HepG2 (cell line): ENCODE results near the gene MIF. TPM values are rescaled to one million over a fixed set of nuclear protein-coding genes. Genes with fewer than 3 reads are reported as not detected.

Source experiments
- ATAC-seq: fragments of 200-7000 bp; cut with Tn5 transposase; 3 replicates; pipeline ENCODE4 v1.9.1; 2020; ENCODE audit warnings: mild to moderate bottlenecking, moderate library complexity
- BruUV-seq: library from RNA; stranded (reverse); fragments of 400-500 nt; replicated peaks from 2 replicates; lab custom pipeline; 2021; lab: Mats Ljungman, UMichigan
- CTCF ChIA-PET: fragments of 300-600 bp; formaldehyde crosslinking; extraction: SDS; loops from one replicate; lab custom pipeline; 2021; ENCODE audit warnings: low total read pairs, inconsistent platforms, low intra/inter-chr PET ratio; lab: Yijun Ruan, JAX
- POLR2A ChIA-PET: fragments of 350-600 bp; sonication (Branson Sonifier 250); formaldehyde crosslinking; loops from one replicate; lab custom pipeline; 2020; ENCODE audit warnings: antibody characterized with exemption, inconsistent platforms; lab: Yijun Ruan, JAX
- DNase-seq: peaks from one replicate; pipeline ENCODE4 v3.0.0-alpha.2; 2015; ENCODE audit warnings: low spot score
- FAIRE-seq: peaks from 3 replicates; lab custom pipeline; 2011; peaks lifted over from hg19 to GRCh38; lab: Jason Lieb, UNC
- H2AFZ ChIP-seq: one replicate; pipeline ENCODE4 v1.6.1; 2011; ENCODE audit warnings: low read length, inconsistent platforms
- H3K27ac ChIP-seq: fragments of 300-600 bp; 3 replicates; pipeline ENCODE4 v1.8.0; 2011; ENCODE audit warnings: mixed run types, mild to moderate bottlenecking, mixed read lengths, low read length, inconsistent platforms; ENCODE audit not compliant: insufficient read depth; ENCODE audit errors: extremely low read length
- H3K27me3 ChIP-seq, 2 experiments: fragments of 200-600 bp in 1 of 2; 2 replicates in 1 of 2; 3 replicates in 1 of 2; pipeline versions ENCODE4 v1.6.0 to v1.8.0; 2011; ENCODE audit warnings: low read length in 2 of 2, mild to moderate bottlenecking in 2 of 2, moderate library complexity in 2 of 2, inconsistent platforms in 1 of 2; ENCODE audit not compliant: insufficient read depth in 2 of 2, control insufficient read depth in 1 of 2
- H3K36me3 ChIP-seq, 2 experiments: fragments of 200-600 bp in 1 of 2; replicated peaks in 1 of 2; 2 replicates in 1 of 2; 3 replicates in 1 of 2; pipeline versions ENCODE4 v1.5.1 to v1.8.0; 2011; ENCODE audit warnings: low read length in 2 of 2, inconsistent platforms in 1 of 2; ENCODE audit not compliant: insufficient read depth in 2 of 2, control insufficient read depth in 1 of 2
- H3K4me1 ChIP-seq: 2 replicates; pipeline ENCODE4 v1.5.1; 2012; ENCODE audit warnings: low read length, inconsistent platforms; ENCODE audit not compliant: insufficient read depth
- H3K4me2 ChIP-seq: 2 replicates; pipeline ENCODE4 v1.6.0; 2011; ENCODE audit warnings: low read depth, low read length, inconsistent platforms
- H3K4me3 ChIP-seq, 3 experiments: fragments of 200-600 bp in 1 of 3; sonication (generic), shearing (Covaris generic) in 1 of 3; replicated peaks in 1 of 3; 2 replicates each; pipeline ENCODE4 v1.5.1; 2011 to 2016; ENCODE audit warnings: low read length in 3 of 3, inconsistent platforms in 2 of 3, low read depth in 2 of 3, mild to moderate bottlenecking in 2 of 3, control low read depth in 1 of 3, mixed read lengths in 1 of 3; ENCODE audit not compliant: insufficient read depth in 1 of 3
- H3K79me2 ChIP-seq: one replicate; pipeline ENCODE4 v1.6.1; 2011; ENCODE audit warnings: low read length, inconsistent platforms; ENCODE audit not compliant: insufficient read depth
- H3K9ac ChIP-seq: 2 replicates; pipeline ENCODE4 v1.6.0; 2011; ENCODE audit warnings: mild to moderate bottlenecking, low read depth, low read length, inconsistent platforms; ENCODE audit not compliant: insufficient read depth
- H3K9me3 ChIP-seq: 2 replicates; pipeline ENCODE4 v1.5.1; 2012; ENCODE audit warnings: mild to moderate bottlenecking, low read length
- H4K20me1 ChIP-seq: 2 replicates; pipeline ENCODE4 v1.6.0; 2011; ENCODE audit warnings: inconsistent platforms, mild to moderate bottlenecking, low read length, moderate library complexity; ENCODE audit not compliant: insufficient read depth
- KDM6A ChIP-seq: IDR thresholded peaks from 2 replicates; pipeline ENCODE4 v1.6.1; 2016; ENCODE audit warnings: low read depth
- KMT2B ChIP-seq: IDR thresholded peaks from 2 replicates; pipeline ENCODE4 v1.6.1; 2016; ENCODE audit warnings: missing genetic modification reagents, missing compliant biosample characterization
- PRDM10 ChIP-seq: sonication (generic); formaldehyde crosslinking; IDR thresholded peaks from 2 replicates; pipeline ENCODE4 v1.4.0; 2020; ENCODE audit warnings: low read depth, missing genetic modification reagents
- TFE3 ChIP-seq: IDR thresholded peaks from 2 replicates; pipeline ENCODE4 v1.6.1; 2016
- ZFP90 ChIP-seq: sonication (generic); formaldehyde crosslinking; IDR thresholded peaks from 2 replicates; pipeline ENCODE4 v1.8.0; 2022; ENCODE audit warnings: missing genetic modification reagents, mild to moderate bottlenecking, inconsistent platforms, borderline replicate concordance
- ZNF12 ChIP-seq: sonication (generic); formaldehyde crosslinking; IDR thresholded peaks from 2 replicates; pipeline ENCODE4 v1.5.0; 2020; ENCODE audit warnings: missing genetic modification reagents
- ZNF432 ChIP-seq: sonication (generic); formaldehyde crosslinking; IDR thresholded peaks from 2 replicates; pipeline ENCODE4 v1.5.0; 2020; ENCODE audit warnings: missing genetic modification reagents, mild to moderate bottlenecking, borderline replicate concordance
- ZNF468 ChIP-seq: sonication (generic); formaldehyde crosslinking; IDR thresholded peaks from 2 replicates; pipeline ENCODE4 v1.8.0; 2022; ENCODE audit warnings: mild to moderate bottlenecking, moderate library complexity, missing genetic modification reagents
- ZNF704 ChIP-seq: sonication (generic); formaldehyde crosslinking; IDR thresholded peaks from 2 replicates; pipeline ENCODE4 v1.8.1; 2023; ENCODE audit warnings: mild to moderate bottlenecking, inconsistent platforms, moderate library complexity, missing genetic modification reagents, borderline replicate concordance
- ZSCAN20 ChIP-seq: sonication (generic); formaldehyde crosslinking; IDR thresholded peaks from 2 replicates; pipeline ENCODE4 v1.4.0; 2020; ENCODE audit warnings: missing genetic modification reagents, mild to moderate bottlenecking, borderline replicate concordance
- WGBS: methylation state at CpG from one replicate; pipeline ENCODE4 v1.1.6; 2017; ENCODE audit warnings: low lambda C conversion rate; 5-methylcytosine and 5-hydroxymethylcytosine counted together
- in situ Hi-C: cut with HindIII; loops from 2 replicates; pipeline ENCODE4 v1.10.0; 2017; ENCODE audit warnings: low pct_unique_long_range_greater_than_20kb; ENCODE audit not compliant: extremely low pct_ligation_motif_present
- intact Hi-C: fragments of 100-400 bp; cut with micrococcal nuclease; formaldehyde crosslinking; loops from one replicate; pipeline ENCODE4 v1.10.0; 2022; ENCODE audit not compliant: unreplicated experiment
- polyA plus RNA-seq, 8 experiments: library from polyadenylated mRNA; depleted of rRNA in 3 of 8; stranded (reverse) in 7 of 8; unstranded in 1 of 8; fragments of >200 nt; fragmentation: Illumina TruSeq in 4 of 8; extraction: Trizol in 4 of 8; gene quantifications; 2 replicates each; pipeline versions ENCODE4 v1.2.1 to v1.2.3, GENCODE V29; 2011 to 2016; ENCODE audit warnings: low read depth in 4 of 8, missing spikeins in 1 of 8, mixed read lengths in 1 of 8; ENCODE audit not compliant: insufficient read depth in 1 of 8
- total RNA-seq, 5 experiments: library from RNA; depleted of rRNA; stranded (reverse); fragments of >200 nt; fragmentation: Illumina TruSeq; extraction: Trizol; gene quantifications; 2 replicates each; pipeline ENCODE4 v1.2.3, GENCODE V29; 2016; ENCODE audit warnings: low read depth in 1 of 5
- TF ChIP-seq, protein P1 (sequence below): sonication (generic); formaldehyde crosslinking; IDR thresholded peaks from 2 replicates; pipeline ENCODE4 v1.5.1; 2020; ENCODE audit warnings: missing genetic modification reagents, mild to moderate bottlenecking, borderline replicate concordance

The MIF gene
- total and polyA plus RNA-seq, 2 of the 13 experiments (the other 11 are each of a cell fraction or from before 2014, with no cell fraction given) = 634 to 675 TPM

- Histone ChIP-seq H3K9ac (no peak overlapping the region), H3K36me3 (no peaks in the 10 kb centered on the region), H3K79me2 (no peaks in the 10 kb centered on the region), H3K9me3 (no peaks in the 10 kb centered on the region), H3K27ac (no peak overlapping the region), H3K27me3 (no peaks in the 10 kb centered on the region), H3K4me1 (peaks cover 28% of the 10 kb centered on the region), H3K4me3 (no peak overlapping the region), H4K20me1 (no peaks in the 10 kb centered on the region), H3K4me2 (no peak overlapping the region), H2AFZ (no peak overlapping the region)
- WGBS = 89% methylated on average over 4 of the region's 5 CpGs
- no TSS peak for BruUV-seq
- ChIA-PET CTCF (no interaction called here), POLR2A (interaction anchor here (1.0 to 3.2 kb wide), 2 partner anchors 9 to 11 kb away, joined by 3 to 15 read pairs; partner anchors contain the start of gene MIF)
- TF ChIP-seq KDM6A (CRISPR knock-in tag) = no peak
- TF ChIP-seq, protein P1, sequence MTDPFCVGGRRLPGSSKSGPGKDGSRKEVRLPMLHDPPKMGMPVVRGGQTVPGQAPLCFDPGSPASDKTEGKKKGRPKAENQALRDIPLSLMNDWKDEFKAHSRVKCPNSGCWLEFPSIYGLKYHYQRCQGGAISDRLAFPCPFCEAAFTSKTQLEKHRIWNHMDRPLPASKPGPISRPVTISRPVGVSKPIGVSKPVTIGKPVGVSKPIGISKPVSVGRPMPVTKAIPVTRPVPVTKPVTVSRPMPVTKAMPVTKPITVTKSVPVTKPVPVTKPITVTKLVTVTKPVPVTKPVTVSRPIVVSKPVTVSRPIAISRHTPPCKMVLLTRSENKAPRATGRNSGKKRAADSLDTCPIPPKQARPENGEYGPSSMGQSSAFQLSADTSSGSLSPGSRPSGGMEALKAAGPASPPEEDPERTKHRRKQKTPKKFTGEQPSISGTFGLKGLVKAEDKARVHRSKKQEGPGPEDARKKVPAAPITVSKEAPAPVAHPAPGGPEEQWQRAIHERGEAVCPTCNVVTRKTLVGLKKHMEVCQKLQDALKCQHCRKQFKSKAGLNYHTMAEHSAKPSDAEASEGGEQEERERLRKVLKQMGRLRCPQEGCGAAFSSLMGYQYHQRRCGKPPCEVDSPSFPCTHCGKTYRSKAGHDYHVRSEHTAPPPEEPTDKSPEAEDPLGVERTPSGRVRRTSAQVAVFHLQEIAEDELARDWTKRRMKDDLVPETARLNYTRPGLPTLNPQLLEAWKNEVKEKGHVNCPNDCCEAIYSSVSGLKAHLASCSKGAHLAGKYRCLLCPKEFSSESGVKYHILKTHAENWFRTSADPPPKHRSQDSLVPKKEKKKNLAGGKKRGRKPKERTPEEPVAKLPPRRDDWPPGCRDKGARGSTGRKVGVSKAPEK (CRISPR knock-in tag) = no peak
- no peak for TF ChIP-seq PRDM10 (CRISPR knock-in tag)
- TF ChIP-seq TFE3 (CRISPR knock-in tag) = no peak
- no peak for TF ChIP-seq ZNF12 (CRISPR knock-in tag)
- TF ChIP-seq ZNF468 (CRISPR knock-in tag) = no peak
- TF ChIP-seq ZFP90 (CRISPR knock-in tag) = no peak
- no peak for TF ChIP-seq ZNF704 (CRISPR knock-in tag)
- no peak for TF ChIP-seq ZNF432 (CRISPR knock-in tag)
- TF ChIP-seq KMT2B (CRISPR knock-in tag) = no peak
- TF ChIP-seq ZSCAN20 (CRISPR knock-in tag) = no peak
- ATAC-seq (peak; percentile 26; the same call in 1 of the 3 replicates), DNase-seq (no peak), FAIRE-seq (no peak)
- in situ Hi-C loops = no loop called here
- intact Hi-C loops = no loop called here
Observed at GRCh38 chr22:23904573-23905254, 10.5 kb downstream of the MIF start.
